Activated T-cell treated with anti-CD3 and anti-CD28 coated beads for 4 hours (primary cell): Measurements from ENCODE around the gene IL1R2.

Source experiments
- DNase-seq: peaks from one replicate; pipeline ENCODE4 v3.0.0-alpha.2; 2020

Gene IL1R2

GRCh38 chr2:102044967-102045489, 53.3 kb downstream of the IL1R2 start:
- no peak for DNase-seq

DNA sequence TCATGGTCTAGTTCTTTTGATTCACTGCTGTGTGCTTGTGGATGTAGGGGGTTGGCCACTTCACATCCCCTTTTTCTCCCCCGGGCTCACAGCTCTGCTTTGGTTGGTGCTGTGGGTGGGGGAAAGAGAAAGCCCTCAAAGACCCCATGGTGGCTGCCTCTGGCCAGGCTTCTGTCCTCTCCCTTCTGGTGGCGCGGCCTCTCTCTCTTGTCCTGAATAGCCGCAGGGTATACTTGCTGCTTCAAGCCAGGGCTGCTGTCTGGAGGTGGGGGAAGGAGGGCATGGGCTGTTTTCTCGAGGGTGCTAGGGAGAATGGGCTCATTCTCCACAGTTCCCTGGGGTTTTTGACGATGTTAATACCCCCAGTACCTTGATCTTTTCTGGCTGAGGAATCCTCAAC, 53.9 kb downstream of the IL1R2 start:
- no peak for DNase-seq

GRCh38 chr2:102046135-102046986, 54.6 kb downstream of the IL1R2 start:
- no peak for DNase-seq

DNA sequence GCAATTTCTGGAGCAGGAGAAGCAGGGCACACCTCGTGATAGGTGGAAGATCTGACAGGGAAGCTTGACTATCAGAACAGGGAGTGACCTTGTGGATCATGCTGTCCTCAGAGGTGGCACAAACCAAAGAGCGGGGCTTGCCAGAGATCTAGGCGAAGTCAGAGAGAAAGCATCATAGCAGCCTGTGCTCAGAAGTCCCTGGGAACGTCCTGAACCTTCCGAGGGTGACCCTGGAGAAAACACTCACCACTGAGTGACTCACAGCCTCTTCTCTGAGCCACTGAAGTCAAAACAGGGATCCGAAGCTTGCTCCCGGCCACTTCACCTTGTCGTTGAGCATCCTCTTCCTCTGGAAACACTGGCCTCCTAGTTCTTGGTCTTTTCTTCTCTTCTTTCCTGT, 56.7 kb downstream of the IL1R2 start:
- no peak for DNase-seq

DNA sequence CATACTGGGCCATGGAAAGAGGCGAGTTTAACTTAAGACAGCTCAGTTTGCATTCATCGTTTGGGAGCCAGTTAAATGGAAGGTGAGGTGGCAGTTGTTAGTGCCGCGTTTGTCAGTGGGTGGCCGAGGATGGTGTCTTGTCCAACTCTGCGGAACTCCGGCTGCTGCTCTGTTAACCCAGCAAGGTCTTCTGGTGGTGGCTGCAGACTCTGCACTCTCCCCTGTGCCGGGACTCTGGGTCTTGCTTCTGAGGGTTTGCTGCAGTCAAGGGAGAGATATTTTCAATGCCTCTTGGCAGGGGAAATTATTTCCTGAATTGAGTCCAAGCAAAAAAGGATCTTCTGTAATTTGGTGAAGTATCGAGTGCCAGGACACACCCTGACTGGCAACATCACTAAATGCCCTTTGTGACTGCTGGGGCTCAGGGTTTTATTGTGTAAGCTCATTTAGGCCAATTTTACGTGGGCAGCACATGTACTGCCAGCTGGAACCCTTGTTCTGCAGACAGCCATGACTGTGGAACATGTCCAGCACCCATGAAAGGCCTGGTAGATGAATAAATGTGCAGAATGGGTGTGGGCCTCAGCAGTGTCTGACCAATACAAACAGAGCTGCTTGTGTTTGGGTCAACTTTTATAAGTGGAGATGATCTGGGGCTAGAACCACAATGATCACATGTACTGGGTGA, 58.1 kb downstream of the IL1R2 start:
- no peak for DNase-seq

- DNase-seq = no peak
Measured at GRCh38 chr2:102050854-102051391, 59.2 kb downstream of the IL1R2 start.

- no peak for DNase-seq
Measured at GRCh38 chr2:102051692-102052277, 60.0 kb downstream of the IL1R2 start.

- DNase-seq = no peak
Measured at GRCh38 chr2:102052365-102052764, 60.6 kb downstream of the IL1R2 start.

DNA sequence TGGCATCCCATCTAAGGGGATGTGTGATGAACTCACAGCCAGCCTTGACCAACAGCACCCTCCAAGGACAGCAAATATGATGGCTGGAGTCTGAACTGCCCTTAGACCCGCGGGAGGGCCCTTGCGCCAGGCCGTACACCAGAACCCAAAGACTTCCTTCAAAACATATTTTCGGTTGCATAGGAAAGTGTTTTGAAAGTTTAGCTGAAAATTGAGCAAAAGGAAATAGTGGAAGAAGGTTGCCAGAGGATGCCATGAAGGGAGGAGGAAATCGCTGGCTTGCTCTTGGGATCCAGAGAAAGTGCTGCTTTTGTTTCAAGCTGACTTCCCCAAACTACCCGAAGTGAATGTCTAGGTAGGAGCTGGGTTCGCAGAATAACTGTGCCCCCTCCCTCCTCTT, 61.3 kb downstream of the IL1R2 start:
- DNase-seq = no peak

GRCh38 chr2:102055346-102055990, 63.7 kb downstream of the IL1R2 start:
- no peak for DNase-seq

GRCh38 chr2:102056079-102056581, 64.4 kb downstream of the IL1R2 start:
- DNase-seq = no peak

DNA sequence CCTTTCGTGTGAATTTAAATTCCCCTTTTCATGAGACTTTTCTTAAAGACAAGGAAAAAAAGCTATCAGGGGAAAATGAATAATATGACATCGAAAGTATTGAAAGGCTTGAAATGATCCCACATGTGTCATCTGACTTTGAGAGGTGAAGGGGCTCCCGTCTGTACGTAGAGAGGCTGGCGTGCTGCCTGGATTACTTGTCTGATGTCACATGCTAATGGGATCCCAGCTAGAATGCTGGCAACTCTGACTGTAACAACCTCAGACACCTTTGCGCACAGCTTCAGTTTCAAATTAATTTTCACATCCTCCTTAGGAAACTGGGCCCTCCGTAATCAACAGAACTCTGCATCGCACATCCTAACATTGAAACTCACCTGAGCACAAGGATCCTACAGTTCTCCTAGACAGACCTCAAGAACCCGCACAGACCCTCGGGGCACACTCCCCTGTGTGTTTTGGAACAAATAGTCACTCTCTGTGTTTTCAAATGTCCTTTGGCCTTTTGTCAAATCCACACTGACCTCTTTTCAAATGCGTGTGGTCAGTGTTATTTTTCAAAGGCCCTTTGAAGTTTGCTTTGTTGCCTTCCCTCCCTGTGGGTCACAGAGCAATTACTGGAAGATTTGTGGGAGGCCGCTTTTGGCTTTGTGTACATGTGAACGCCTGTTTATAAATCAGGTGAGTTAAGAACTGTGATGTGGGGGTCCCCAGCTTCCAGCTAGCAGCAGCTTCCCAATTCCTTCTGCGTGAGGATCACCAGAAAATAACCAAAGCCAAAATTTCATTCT, 65.9 kb downstream of the IL1R2 start:
- DNase-seq = no peak

- DNase-seq = no peak
Measured at GRCh38 chr2:102058293-102058833, 66.6 kb downstream of the IL1R2 start.

DNA sequence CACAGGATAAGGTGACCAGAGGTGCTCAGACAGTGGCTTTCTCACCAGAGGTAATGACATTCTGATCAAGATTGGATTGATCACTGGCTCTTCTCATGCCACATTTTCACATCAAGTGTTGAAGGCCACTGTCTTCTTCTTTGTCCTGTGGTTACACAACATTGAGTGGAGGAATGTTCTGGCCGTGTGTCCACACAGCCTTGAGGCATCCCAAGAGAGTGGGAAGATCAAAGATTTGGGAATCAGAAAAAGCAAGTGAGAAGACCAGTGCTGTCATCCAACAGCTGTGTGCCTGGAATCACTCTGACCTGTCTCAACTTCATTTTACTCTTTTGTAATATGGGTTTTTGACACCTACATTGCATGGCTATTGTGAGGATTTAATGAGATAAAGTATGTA, 67.4 kb downstream of the IL1R2 start:
- DNase-seq = no peak

- DNase-seq = no peak
Measured at GRCh38 chr2:102060047-102060446, 68.3 kb downstream of the IL1R2 start.

DNA sequence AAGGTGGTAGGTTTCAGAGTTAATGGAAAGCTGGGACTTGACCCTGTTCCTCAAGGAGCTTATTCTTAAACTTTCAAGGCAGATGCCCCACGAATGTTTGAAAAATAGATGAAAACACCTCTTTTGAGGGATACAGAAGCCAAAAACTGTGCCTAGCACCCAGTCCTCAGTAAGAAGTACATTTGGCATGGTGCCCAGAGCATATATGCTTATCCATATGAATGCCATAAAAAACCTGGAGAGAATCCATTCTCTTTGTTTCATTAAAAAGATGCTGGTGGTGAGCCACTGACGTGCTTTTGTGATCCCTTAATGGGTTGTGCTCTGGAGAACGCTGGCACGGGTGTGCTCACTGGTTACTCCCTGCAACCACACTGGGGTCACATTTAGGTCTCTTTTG, 69.0 kb downstream of the IL1R2 start:
- DNase-seq = no peak

DNA sequence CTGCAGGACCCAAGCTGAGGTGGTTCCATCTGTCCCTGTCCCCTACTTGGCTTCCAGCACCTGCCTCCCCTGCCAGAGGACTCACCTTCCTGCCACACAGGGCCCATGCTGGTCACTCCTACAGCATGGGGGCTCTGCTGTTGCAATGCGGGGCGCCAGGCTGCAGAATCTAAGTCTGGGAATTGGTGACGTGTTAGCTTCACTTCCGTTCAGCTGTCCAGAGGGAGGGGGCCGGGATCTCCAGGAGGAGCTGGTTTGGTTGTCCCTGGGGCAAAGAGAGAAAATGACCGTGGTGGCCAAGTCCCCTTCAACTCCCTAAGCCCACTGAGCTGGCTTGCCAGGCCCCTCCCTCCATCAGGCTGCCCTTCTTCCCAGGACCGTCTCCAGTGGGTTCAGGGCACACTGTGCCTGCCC, 69.5 kb downstream of the IL1R2 start:
- DNase-seq = no peak

- no peak for DNase-seq
Measured at GRCh38 chr2:102061962-102062795, 70.4 kb downstream of the IL1R2 start.

DNA sequence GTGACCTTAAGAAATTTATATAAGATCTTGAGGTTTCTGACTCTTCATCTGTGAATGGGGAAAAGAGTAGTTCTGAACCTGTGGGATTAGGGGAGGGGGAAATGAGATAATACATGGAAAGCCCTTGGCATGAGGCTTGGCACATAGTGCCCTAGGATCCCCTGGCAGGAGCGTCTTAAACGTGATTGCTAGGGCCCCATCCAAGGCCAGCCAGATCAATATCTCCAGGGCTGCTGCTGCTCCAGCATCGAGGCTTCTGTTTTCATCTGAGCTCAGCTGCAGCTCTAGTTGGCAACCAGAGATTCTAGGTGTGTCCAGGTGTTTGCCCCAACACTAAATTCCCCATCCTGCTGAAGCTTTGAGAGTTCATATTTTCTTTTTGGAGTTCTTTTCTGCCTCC, 71.0 kb downstream of the IL1R2 start:
- DNase-seq = no peak

DNA sequence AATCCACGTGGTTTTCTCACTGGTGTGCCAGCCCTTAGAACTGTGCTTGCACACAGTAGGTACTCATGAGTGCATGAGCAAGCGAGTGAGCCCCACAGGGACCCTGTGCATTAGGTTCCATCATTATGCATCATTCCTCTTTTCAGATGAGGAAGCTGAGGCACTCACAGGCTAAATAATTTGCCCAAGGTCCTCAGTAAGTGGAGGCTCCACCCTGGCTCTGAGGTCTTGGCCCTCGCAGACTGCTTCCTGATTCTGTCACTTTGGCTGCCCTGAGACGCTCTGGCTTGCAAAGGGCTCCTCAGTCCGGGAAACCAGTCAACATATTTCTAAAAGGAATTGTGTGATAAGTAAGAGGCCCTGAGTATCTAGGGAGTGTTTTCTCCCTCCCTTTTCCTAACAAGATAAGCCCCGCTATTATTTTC, 71.7 kb downstream of the IL1R2 start:
- DNase-seq = no peak
